ENCODE results near the gene RPS21. TPM values are rescaled to one million over a fixed set of nuclear protein-coding genes. Genes with fewer than 3 reads are reported as not detected.

Gene RPS21
- total RNA-seq, 1 experiment from 2014 or later = 4,496 TPM

GRCh38 chr20:62403331-62403730, 16.4 kb downstream of the RPS21 start:
- Histone ChIP-seq H3K4me1 (peaks cover 25% of the 10 kb centered on the region), H3K9me3 (no peaks in the 10 kb centered on the region), H3K27me3 (replicated peaks; ENCODE audit: control insufficient read depth, insufficient read depth, low read length) (no peaks in the 10 kb centered on the region), H3K36me3 (ENCODE audit: control insufficient read depth, insufficient read depth, low read length) (peaks cover 9% of the 10 kb centered on the region), H3K4me3 (ENCODE audit: low read depth, low read length) (no peak overlapping the region)
- Mint-ChIP-seq H3K4me1 (ENCODE audit: low read depth, unreplicated experiment) (peaks cover 16% of the 10 kb centered on the region), H3K27ac (ENCODE audit: unreplicated experiment) (no peak overlapping the region), H3K9me3 (ENCODE audit: unreplicated experiment) (peaks cover 2% of the 10 kb centered on the region), H3K36me3 (ENCODE audit: insufficient read depth, unreplicated experiment) (peaks cover 84% of the 10 kb centered on the region), H3K27me3 (ENCODE audit: insufficient read depth, unreplicated experiment) (no peaks in the 10 kb centered on the region), H3K4me3 (ENCODE audit: unreplicated experiment) (no peak overlapping the region)
- CTCF ChIA-PET = interaction anchor here (0.9 kb wide), 1 partner anchor 17 kb away, joined by 4 read pairs; the partner anchor contains the start of gene RPS21
- no TSS peak for BruUV-seq (replicated peaks)
- no peak for TF ChIP-seq CTCF (IDR thresholded peaks at IDR 0.05; ENCODE audit: insufficient read depth in 1 of 2, low read depth in 1 of 2, low read length in 1 of 2, severe bottlenecking in 1 of 2, unreplicated experiment in 1 of 2)
- DNase-seq = no peak
- intact Hi-C loops (cut with micrococcal nuclease; ENCODE audit: unreplicated experiment) = loop anchor here (10.0 kb wide), 1 partner anchor 259 kb away; the partner anchor contains the start of genes PSMA7 and SS18L1
- POLR2A ChIA-PET = no interaction called here

GRCh38 chr20:62404112-62404665, 17.3 kb downstream of the RPS21 start:
- Histone ChIP-seq H3K4me3 (ENCODE audit: low read depth, low read length) (no peak overlapping the region), H3K4me1 (peaks cover 34% of the 10 kb centered on the region), H3K9me3 (no peaks in the 10 kb centered on the region), H3K27me3 (replicated peaks; ENCODE audit: control insufficient read depth, insufficient read depth, low read length) (no peaks in the 10 kb centered on the region), H3K36me3 (ENCODE audit: control insufficient read depth, insufficient read depth, low read length) (peaks cover 9% of the 10 kb centered on the region)
- intact Hi-C loops (cut with micrococcal nuclease; ENCODE audit: unreplicated experiment) = loop anchor here (10.0 kb wide), 1 partner anchor 259 kb away; the partner anchor contains the start of genes PSMA7 and SS18L1
- H3K4me3 Mint-ChIP-seq (ENCODE audit: unreplicated experiment) = no peak overlapping the region
- H3K27ac Mint-ChIP-seq (ENCODE audit: unreplicated experiment) = no peak overlapping the region
- peaks cover 87% of the 10 kb centered on the region for H3K36me3 Mint-ChIP-seq (ENCODE audit: insufficient read depth, unreplicated experiment)
- H3K4me1 Mint-ChIP-seq (ENCODE audit: low read depth, unreplicated experiment) = peaks cover 23% of the 10 kb centered on the region
- no peak for TF ChIP-seq CTCF (IDR thresholded peaks at IDR 0.05; ENCODE audit: insufficient read depth in 1 of 2, low read depth in 1 of 2, low read length in 1 of 2, severe bottlenecking in 1 of 2, unreplicated experiment in 1 of 2)
- ChIA-PET CTCF (no interaction called here), POLR2A (no interaction called here)
- H3K27me3 Mint-ChIP-seq (ENCODE audit: insufficient read depth, unreplicated experiment) = no peaks in the 10 kb centered on the region
- BruUV-seq (replicated peaks) = no TSS peak
- no peaks in the 10 kb centered on the region for H3K9me3 Mint-ChIP-seq (ENCODE audit: unreplicated experiment)
- no peak for DNase-seq

GRCh38 chr20:62404761-62405107, 17.8 kb downstream of the RPS21 start:
- POLR2A ChIA-PET = no interaction called here
- no peak overlapping the region for H3K27ac Mint-ChIP-seq (ENCODE audit: unreplicated experiment)
- peaks cover 28% of the 10 kb centered on the region for H3K4me1 Mint-ChIP-seq (ENCODE audit: low read depth, unreplicated experiment)
- no peaks in the 10 kb centered on the region for H3K27me3 ChIP-seq (replicated peaks; ENCODE audit: control insufficient read depth, insufficient read depth, low read length)
- H3K4me3 Mint-ChIP-seq (ENCODE audit: unreplicated experiment) = no peak overlapping the region
- peaks cover 9% of the 10 kb centered on the region for H3K36me3 ChIP-seq (ENCODE audit: control insufficient read depth, insufficient read depth, low read length)
- H3K9me3 ChIP-seq = no peaks in the 10 kb centered on the region
- intact Hi-C loops (cut with micrococcal nuclease; ENCODE audit: unreplicated experiment) = loop anchor here (1.0 to 10.0 kb wide), 3 partner anchors 17 to 260 kb away; partner anchors contain the start of genes ADRM1, PSMA7, RPS21 and SS18L1
- CTCF ChIA-PET = interaction anchor here (0.6 kb wide), 1 partner anchor 101 kb away, joined by 3 read pairs; no protein-coding TSS in a partner anchor
- no peak for TF ChIP-seq CTCF (IDR thresholded peaks at IDR 0.05; ENCODE audit: insufficient read depth in 1 of 2, low read depth in 1 of 2, low read length in 1 of 2, severe bottlenecking in 1 of 2, unreplicated experiment in 1 of 2)
- DNase-seq = no peak
- BruUV-seq (replicated peaks) = no TSS peak
- peaks cover 89% of the 10 kb centered on the region for H3K36me3 Mint-ChIP-seq (ENCODE audit: insufficient read depth, unreplicated experiment)
- H3K27me3 Mint-ChIP-seq (ENCODE audit: insufficient read depth, unreplicated experiment) = no peaks in the 10 kb centered on the region
- H3K9me3 Mint-ChIP-seq (ENCODE audit: unreplicated experiment) = no peaks in the 10 kb centered on the region
- peaks cover 34% of the 10 kb centered on the region for H3K4me1 ChIP-seq
- no peak overlapping the region for H3K4me3 ChIP-seq (ENCODE audit: low read depth, low read length)

Measured in Caco-2 (cell line).